NCI-H524 (cell line): ENCODE results near the gene PKD1L1.
"Not testable (repeated sequence)": the region's sequence is repeated elsewhere in the genome, so short reads cannot be mapped to it uniquely, and the experiment has no call there.

Experiments used
- DNase-seq, 2 experiments: peaks; one replicate each; lab custom pipeline; 2025; lab: John Stamatoyannopoulos, UW

The PKD1L1 gene

GRCh38 chr7:47948141-47948790 lies at the start of gene PKD1L1:
Gene PKD1L1 (minus strand): TSS chr7:47948466. CDS start chr7:47948440, 26 bp downstream.
- DNase-seq: no peak

GRCh38 chr7:47992446-47992845 lies 44.2 kb upstream of the PKD1L1 start:
- no peak for DNase-seq

- DNase-seq: peak; percentile 24 to 49
Observed at GRCh38 chr7:47991741-47992311, 43.6 kb upstream of the PKD1L1 start.

GRCh38 chr7:47991270-47991669 lies 43.0 kb upstream of the PKD1L1 start:
- no peak for DNase-seq

- DNase-seq: no peak
Observed at GRCh38 chr7:47990592-47990991, 42.3 kb upstream of the PKD1L1 start.

GRCh38 chr7:47989607-47990400 lies 41.5 kb upstream of the PKD1L1 start:
- peak; percentile 50 to 82 for DNase-seq

- DNase-seq: no peak
Observed at GRCh38 chr7:47988496-47989386, 40.5 kb upstream of the PKD1L1 start.

GRCh38 chr7:47982610-47983009 lies 34.3 kb upstream of the PKD1L1 start:
- no peak for DNase-seq

- DNase-seq: not testable (repeated sequence)
Observed at GRCh38 chr7:47980648-47981047, 32.4 kb upstream of the PKD1L1 start.

GRCh38 chr7:47979832-47980181 lies 31.5 kb upstream of the PKD1L1 start:
- DNase-seq: no peak

GRCh38 chr7:47979145-47979831 lies 31.0 kb upstream of the PKD1L1 start, which contains the start of gene HUS1:
Gene HUS1 (minus strand): TSS chr7:47979615. CDS start chr7:47979519, 96 bp downstream.
- DNase-seq: peak; percentile 92 to 95

- peak in 1 of 2 experiments; percentile 53 for DNase-seq
Observed at GRCh38 chr7:47978790-47979144, 30.5 kb upstream of the PKD1L1 start.

- no peak for DNase-seq
Observed at GRCh38 chr7:47973739-47974138, 25.5 kb upstream of the PKD1L1 start.

- no peak for DNase-seq
Observed at GRCh38 chr7:47970761-47971160, 22.5 kb upstream of the PKD1L1 start.

GRCh38 chr7:47968847-47969774 lies 20.8 kb upstream of the PKD1L1 start:
- DNase-seq: peak; percentile 43 to 67

- no peak for DNase-seq
Observed at GRCh38 chr7:47967708-47968107, 19.4 kb upstream of the PKD1L1 start.

- no peak for DNase-seq
Observed at GRCh38 chr7:47967123-47967522, 18.9 kb upstream of the PKD1L1 start.

GRCh38 chr7:47965456-47965855 lies 17.2 kb upstream of the PKD1L1 start:
- DNase-seq: no peak

GRCh38 chr7:47962262-47962661 lies 14.0 kb upstream of the PKD1L1 start:
- no peak for DNase-seq

GRCh38 chr7:47957156-47957555 lies 8.9 kb upstream of the PKD1L1 start:
- DNase-seq: no peak
